HG03432 (cell line): ENCODE results near the gene FAM136A.
A peak's percentile ranks its signal among the peaks of the same experiment; 100 is the strongest.
"Not testable (repeated sequence)": the region's sequence is repeated elsewhere in the genome, so short reads cannot be mapped to it uniquely, and the experiment has no call there.

ENCODE experiments used
- ATAC-seq: cut with Tn5 transposase; IDR thresholded peaks from one replicate; pipeline ENCODE4 v1.9.1; 2021; ENCODE audit warnings: mild to moderate bottlenecking, moderate library complexity; ENCODE audit not compliant: unreplicated experiment

FAM136A gene

GRCh38 chr2:70300771-70301343, 1.0 kb downstream of the FAM136A start:
- ATAC-seq = no peak

- ATAC-seq = not testable (repeated sequence)
Measured at GRCh38 chr2:70297828-70298227, 4.0 kb downstream of the FAM136A start.

- ATAC-seq = no peak
Measured at GRCh38 chr2:70283500-70284191, 18.2 kb downstream of the FAM136A start.

GRCh38 chr2:70282439-70282838, 19.4 kb downstream of the FAM136A start:
- no peak for ATAC-seq

GRCh38 chr2:70280242-70280798, 21.5 kb downstream of the FAM136A start:
- ATAC-seq = no peak

- no peak for ATAC-seq
Measured at GRCh38 chr2:70270323-70270722, 31.5 kb downstream of the FAM136A start.

GRCh38 chr2:70269422-70270302, 32.2 kb downstream of the FAM136A start:
- ATAC-seq = not testable (repeated sequence)

- ATAC-seq = not testable (repeated sequence)
Measured at GRCh38 chr2:70266925-70267324, 34.9 kb downstream of the FAM136A start.

GRCh38 chr2:70261501-70261900, 40.4 kb downstream of the FAM136A start:
- ATAC-seq = no peak

GRCh38 chr2:70258532-70258875, 43.4 kb downstream of the FAM136A start:
- ATAC-seq = peak; percentile 15

- no peak for ATAC-seq
Measured at GRCh38 chr2:70255637-70256314, 46.1 kb downstream of the FAM136A start.

GRCh38 chr2:70250434-70250833, 51.4 kb downstream of the FAM136A start:
- no peak for ATAC-seq

GRCh38 chr2:70248181-70248847, 53.6 kb downstream of the FAM136A start, which contains the start of gene TIA1:
TIA1 (minus strand) TSS chr2:70248628; CDS start chr2:70248430, 198 bp downstream.
- peak; percentile 95 for ATAC-seq

GRCh38 chr2:70247364-70248180, 54.3 kb downstream of the FAM136A start:
- no peak for ATAC-seq
